Activated CD8-positive, alpha-beta memory T cell treated with anti-CD3 and anti-CD28 coated beads for 36 hours (primary cell): ENCODE results near the gene ELFN1. TPM values are rescaled to one million over a fixed set of nuclear protein-coding genes. Genes with fewer than 3 reads are reported as not detected.
"Not testable (repeated sequence)": the region's sequence is repeated elsewhere in the genome, so short reads cannot be mapped to it uniquely, and the experiment has no call there.

ENCODE experiments used
- CTCF ChIA-PET: fragments of 350-600 bp; sonication (Branson Sonifier 250); formaldehyde crosslinking; loops from one replicate; lab custom pipeline; 2021; ENCODE audit warnings: antibody characterized with exemption; lab: Charles Lee
- POLR2A ChIA-PET: fragments of 350-600 bp; sonication (Branson Sonifier 250); formaldehyde crosslinking; loops from one replicate; lab custom pipeline; 2021; ENCODE audit warnings: antibody characterized with exemption; lab: Charles Lee
- total RNA-seq, 2 experiments: library from RNA; stranded (reverse); gene quantifications; one replicate each; pipeline ENCODE4 v1.2.3, GENCODE V29; 2021

Gene ELFN1
- total RNA-seq, 2 experiments from 2014 or later: 0.17 to 0.27 TPM

- CTCF ChIA-PET: interaction anchor here (0.8 kb wide), 1 partner anchor 590 kb away, joined by 3 read pairs; no protein-coding TSS in a partner anchor
- POLR2A ChIA-PET: no interaction called here
Observed at GRCh38 chr7:1758028-1758858, 88.2 kb downstream of the ELFN1 start.

- POLR2A ChIA-PET: no interaction called here
- CTCF ChIA-PET: interaction anchor here (0.6 to 0.8 kb wide), 2 partner anchors 12 to 589 kb away, joined by 3 read pairs; no protein-coding TSS in a partner anchor
Observed at GRCh38 chr7:1758859-1759521, 88.9 kb downstream of the ELFN1 start.

GRCh38 chr7:1761097-1761496, 91.0 kb downstream of the ELFN1 start:
- ChIA-PET POLR2A (no interaction called here), CTCF (no interaction called here)

- CTCF ChIA-PET: no interaction called here
- POLR2A ChIA-PET: no interaction called here
Observed at GRCh38 chr7:1761774-1762173, 91.7 kb downstream of the ELFN1 start.

GRCh38 chr7:1762238-1762945, 92.3 kb downstream of the ELFN1 start:
- CTCF ChIA-PET: no interaction called here

GRCh38 chr7:1763033-1763432, 93.0 kb downstream of the ELFN1 start:
- POLR2A ChIA-PET: no interaction called here
- CTCF ChIA-PET: no interaction called here

More at GRCh38 chr7:1762238-1762945, 92.3 kb downstream of the ELFN1 start:
- POLR2A ChIA-PET: no interaction called here

- CTCF ChIA-PET, POLR2A ChIA-PET: not testable (repeated sequence)
Observed at GRCh38 chr7:1763911-1764310, 93.8 kb downstream of the ELFN1 start.

GRCh38 chr7:1765336-1765735, 95.3 kb downstream of the ELFN1 start:
- ChIA-PET POLR2A (no interaction called here), CTCF (no interaction called here)

GRCh38 chr7:1767524-1767923, 97.4 kb downstream of the ELFN1 start:
- POLR2A ChIA-PET: no interaction called here
- CTCF ChIA-PET: no interaction called here

- CTCF ChIA-PET: no interaction called here
- POLR2A ChIA-PET: no interaction called here
Observed at GRCh38 chr7:1768832-1769231, 98.8 kb downstream of the ELFN1 start.

- POLR2A ChIA-PET: no interaction called here
Observed at GRCh38 chr7:1769286-1770200, 99.5 kb downstream of the ELFN1 start.

GRCh38 chr7:1770331-1770730, 100.3 kb downstream of the ELFN1 start:
- CTCF ChIA-PET: interaction anchor here (1.2 kb wide), 1 partner anchor 11 kb away, joined by 3 read pairs; no protein-coding TSS in a partner anchor
- POLR2A ChIA-PET: no interaction called here

More at GRCh38 chr7:1769286-1770200, 99.5 kb downstream of the ELFN1 start:
- CTCF ChIA-PET: no interaction called here

GRCh38 chr7:1775389-1775788, 105.3 kb downstream of the ELFN1 start:
- CTCF ChIA-PET: no interaction called here

GRCh38 chr7:1777122-1777521, 107.0 kb downstream of the ELFN1 start:
- CTCF ChIA-PET: interaction anchor here (0.6 kb wide), 1 partner anchor 308 kb away, joined by 3 read pairs; no protein-coding TSS in a partner anchor
- POLR2A ChIA-PET: interaction anchor here (0.6 kb wide), 1 partner anchor 185 kb away, joined by 3 read pairs; no protein-coding TSS in a partner anchor

More at GRCh38 chr7:1775389-1775788, 105.3 kb downstream of the ELFN1 start:
- POLR2A ChIA-PET: no interaction called here

- ChIA-PET POLR2A (no interaction called here), CTCF (no interaction called here)
Observed at GRCh38 chr7:1779445-1779844, 109.4 kb downstream of the ELFN1 start.

GRCh38 chr7:1781369-1781768, 111.3 kb downstream of the ELFN1 start:
- POLR2A ChIA-PET: no interaction called here
- CTCF ChIA-PET: no interaction called here

GRCh38 chr7:1785839-1786238, 115.8 kb downstream of the ELFN1 start:
- CTCF ChIA-PET: no interaction called here
- POLR2A ChIA-PET: no interaction called here

GRCh38 chr7:1787241-1787640, 117.2 kb downstream of the ELFN1 start:
- ChIA-PET CTCF (no interaction called here), POLR2A (no interaction called here)
